PFSK-1 (cell line): Measurements from ENCODE around the gene DLGAP1.

Experiments used
- FOXP2 ChIP-seq: optimal IDR thresholded peaks from 2 replicates; pipeline ENCODE3; 2011; ENCODE audit warnings: borderline replicate concordance, control low read depth, inconsistent platforms; ENCODE audit not compliant: insufficient read depth; ENCODE audit errors: extremely low read length, extremely low read depth
- POLR2AphosphoS5 ChIP-seq: IDR thresholded peaks from 2 replicates; pipeline ENCODE4 v1.6.1; 2012; ENCODE audit warnings: low read depth, mild to moderate bottlenecking, control low read depth, low read length, moderate library complexity
- SIN3A ChIP-seq: IDR thresholded peaks from 2 replicates; pipeline ENCODE4 v1.6.1; 2012; ENCODE audit warnings: mild to moderate bottlenecking, low read length, moderate library complexity, borderline replicate concordance; ENCODE audit not compliant: insufficient read depth
- TAF1 ChIP-seq: IDR thresholded peaks from 2 replicates; pipeline ENCODE4 v1.6.1; 2012; ENCODE audit warnings: low read length, control low read depth, borderline replicate concordance; ENCODE audit not compliant: insufficient read depth
- TF ChIP-seq, protein P1 (sequence below), 2 experiments: IDR thresholded peaks; 2 replicates each; pipeline versions ENCODE4 v1.6.1 to v1.8.0; 2011 to 2012; ENCODE audit warnings: low read depth in 2 of 2, low read length in 2 of 2, control low read depth in 1 of 2, inconsistent platforms in 1 of 2, mild to moderate bottlenecking in 1 of 2, moderate library complexity in 1 of 2; ENCODE audit not compliant: insufficient read depth in 1 of 2

DLGAP1 gene

DNA sequence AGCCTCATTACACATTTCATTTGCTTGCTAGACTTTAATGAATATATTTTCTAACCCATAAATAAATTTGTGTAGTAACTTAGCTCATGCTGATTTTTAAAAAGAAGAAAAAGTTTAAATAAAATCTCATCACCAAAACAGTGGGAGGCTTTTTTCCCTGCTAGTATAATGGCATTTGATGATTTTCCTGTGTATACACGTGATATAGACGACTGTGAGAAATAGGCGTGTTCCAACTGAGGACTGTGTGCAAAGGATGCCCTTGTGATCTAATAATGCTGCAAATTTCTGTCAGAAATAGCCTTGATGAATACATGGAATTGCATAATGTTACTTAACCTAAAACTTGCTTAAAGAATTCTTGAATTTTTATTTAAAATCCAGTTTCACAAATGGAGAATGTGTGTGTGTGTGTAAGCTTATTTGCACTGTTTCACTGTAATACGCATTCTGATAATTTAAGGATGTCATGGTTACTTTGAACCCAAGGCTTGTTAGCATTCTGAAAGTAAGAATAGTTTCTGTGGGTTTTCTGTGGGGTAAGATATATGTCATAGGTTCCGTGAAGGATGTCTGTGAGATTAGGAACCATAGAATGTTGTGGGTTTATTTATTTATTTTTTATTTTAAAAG, 178.0 kb downstream of the DLGAP1 start:
- TF ChIP-seq, protein P1, sequence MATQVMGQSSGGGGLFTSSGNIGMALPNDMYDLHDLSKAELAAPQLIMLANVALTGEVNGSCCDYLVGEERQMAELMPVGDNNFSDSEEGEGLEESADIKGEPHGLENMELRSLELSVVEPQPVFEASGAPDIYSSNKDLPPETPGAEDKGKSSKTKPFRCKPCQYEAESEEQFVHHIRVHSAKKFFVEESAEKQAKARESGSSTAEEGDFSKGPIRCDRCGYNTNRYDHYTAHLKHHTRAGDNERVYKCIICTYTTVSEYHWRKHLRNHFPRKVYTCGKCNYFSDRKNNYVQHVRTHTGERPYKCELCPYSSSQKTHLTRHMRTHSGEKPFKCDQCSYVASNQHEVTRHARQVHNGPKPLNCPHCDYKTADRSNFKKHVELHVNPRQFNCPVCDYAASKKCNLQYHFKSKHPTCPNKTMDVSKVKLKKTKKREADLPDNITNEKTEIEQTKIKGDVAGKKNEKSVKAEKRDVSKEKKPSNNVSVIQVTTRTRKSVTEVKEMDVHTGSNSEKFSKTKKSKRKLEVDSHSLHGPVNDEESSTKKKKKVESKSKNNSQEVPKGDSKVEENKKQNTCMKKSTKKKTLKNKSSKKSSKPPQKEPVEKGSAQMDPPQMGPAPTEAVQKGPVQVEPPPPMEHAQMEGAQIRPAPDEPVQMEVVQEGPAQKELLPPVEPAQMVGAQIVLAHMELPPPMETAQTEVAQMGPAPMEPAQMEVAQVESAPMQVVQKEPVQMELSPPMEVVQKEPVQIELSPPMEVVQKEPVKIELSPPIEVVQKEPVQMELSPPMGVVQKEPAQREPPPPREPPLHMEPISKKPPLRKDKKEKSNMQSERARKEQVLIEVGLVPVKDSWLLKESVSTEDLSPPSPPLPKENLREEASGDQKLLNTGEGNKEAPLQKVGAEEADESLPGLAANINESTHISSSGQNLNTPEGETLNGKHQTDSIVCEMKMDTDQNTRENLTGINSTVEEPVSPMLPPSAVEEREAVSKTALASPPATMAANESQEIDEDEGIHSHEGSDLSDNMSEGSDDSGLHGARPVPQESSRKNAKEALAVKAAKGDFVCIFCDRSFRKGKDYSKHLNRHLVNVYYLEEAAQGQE (IDR thresholded peaks at IDR 0.05; ENCODE audit: insufficient read depth in 1 of 2, low read depth in 2 of 2, low read length in 2 of 2) = no peak
- TF ChIP-seq SIN3A (no peak), TAF1 (no peak)

- TF ChIP-seq FOXP2 (no peak), TAF1 (no peak), POLR2AphosphoS5 (no peak)
These were observed 183.2 kb downstream of the DLGAP1 start for GRCh38 chr18:4271952-4272351.

- no peak for TF ChIP-seq FOXP2
- TF ChIP-seq SIN3A = no peak
- TF ChIP-seq POLR2AphosphoS5 = no peak
- no peak for TF ChIP-seq TAF1
- TF ChIP-seq, protein P1 (IDR thresholded peaks at IDR 0.05; ENCODE audit: insufficient read depth in 1 of 2, low read depth in 2 of 2, low read length in 2 of 2) = no peak
These were observed 184.1 kb downstream of the DLGAP1 start for GRCh38 chr18:4270988-4271387.

DNA sequence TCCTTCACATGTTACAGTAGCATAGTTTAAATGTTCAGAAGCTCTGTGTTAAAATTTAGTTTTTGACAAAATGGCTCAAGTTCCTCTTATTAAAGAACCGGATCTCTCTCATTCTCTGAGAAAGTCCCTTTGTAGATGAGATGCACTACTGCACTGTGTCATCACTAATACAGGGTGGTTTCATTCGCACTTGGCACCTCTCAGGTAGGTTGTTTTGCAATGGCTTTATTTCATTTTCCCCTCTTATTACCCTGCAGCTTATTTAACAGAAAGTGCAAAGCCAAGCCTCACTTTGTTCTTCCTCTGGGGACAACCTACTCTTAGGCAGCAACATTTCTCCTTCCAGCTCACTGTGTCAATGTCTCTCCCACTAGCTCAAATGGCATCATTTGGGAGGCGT, 185.1 kb downstream of the DLGAP1 start:
- TF ChIP-seq POLR2AphosphoS5 = no peak
- no peak for TF ChIP-seq TAF1
- TF ChIP-seq FOXP2 = no peak
- no peak for TF ChIP-seq SIN3A
- TF ChIP-seq, protein P1 (IDR thresholded peaks at IDR 0.05; ENCODE audit: insufficient read depth in 1 of 2, low read depth in 2 of 2, low read length in 2 of 2) = no peak

DNA sequence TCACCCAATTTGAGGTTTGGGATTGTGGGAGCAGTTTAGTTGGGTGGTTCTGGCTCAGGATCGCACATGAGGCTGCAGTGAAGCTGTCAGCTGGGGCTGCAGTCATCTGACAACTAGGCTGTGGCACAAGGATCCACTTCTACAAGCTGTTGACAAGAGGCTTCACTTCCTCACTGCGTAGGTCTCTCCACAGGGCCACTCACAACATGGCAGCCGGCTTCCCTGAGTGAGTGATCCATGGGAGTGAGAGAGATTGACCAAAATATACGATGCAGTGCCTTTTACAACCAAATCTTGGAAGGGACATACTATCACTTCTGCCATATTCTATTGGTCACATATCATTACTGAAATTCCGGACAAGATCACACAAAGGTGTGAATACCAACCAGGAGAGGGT, 187.5 kb downstream of the DLGAP1 start:
- TF ChIP-seq, protein P1 (IDR thresholded peaks at IDR 0.05; ENCODE audit: insufficient read depth in 1 of 2, low read depth in 2 of 2, low read length in 2 of 2) = no peak
- TF ChIP-seq FOXP2 = no peak
- TF ChIP-seq TAF1 = no peak
- TF ChIP-seq POLR2AphosphoS5 = no peak
- no peak for TF ChIP-seq SIN3A
